Fibroblast of the aortic adventitia (primary cell): ENCODE data around the gene RAMAC. TPM values are rescaled to one million over a fixed set of nuclear protein-coding genes. Genes with fewer than 3 reads are reported as not detected.
A peak's percentile ranks its signal among the peaks of the same experiment; 100 is the strongest.

Experiments
- DNase-seq: peaks from one replicate; pipeline ENCODE4 v3.0.0-alpha.2; 2010; ENCODE audit warnings: low read depth
- H3K4me3 ChIP-seq: 2 replicates; pipeline ENCODE4 v1.5.1; 2011; ENCODE audit warnings: low read depth, mild to moderate bottlenecking, control low read depth, low read length, moderate library complexity
- total RNA-seq: library from RNA; depleted of rRNA; stranded (reverse); fragments of >200 nt; gene quantifications from 2 replicates; pipeline ENCODE4 v1.2.3, GENCODE V29; 2012; ENCODE audit warnings: low replicate concordance
- TF ChIP-seq, protein P1 (sequence below): IDR thresholded peaks from 2 replicates; pipeline ENCODE4 v1.5.1; 2011; ENCODE audit warnings: mild to moderate bottlenecking, low read length, control low read depth, inconsistent platforms; ENCODE audit not compliant: insufficient read depth

Gene RAMAC
- total RNA-seq, 1 donor: 31.7 TPM

GRCh38 chr15:82966671-82967071, 19.3 kb upstream of the RAMAC start:
- DNase-seq: no peak
- H3K4me3 ChIP-seq: no peak overlapping the region
- TF ChIP-seq, protein P1, sequence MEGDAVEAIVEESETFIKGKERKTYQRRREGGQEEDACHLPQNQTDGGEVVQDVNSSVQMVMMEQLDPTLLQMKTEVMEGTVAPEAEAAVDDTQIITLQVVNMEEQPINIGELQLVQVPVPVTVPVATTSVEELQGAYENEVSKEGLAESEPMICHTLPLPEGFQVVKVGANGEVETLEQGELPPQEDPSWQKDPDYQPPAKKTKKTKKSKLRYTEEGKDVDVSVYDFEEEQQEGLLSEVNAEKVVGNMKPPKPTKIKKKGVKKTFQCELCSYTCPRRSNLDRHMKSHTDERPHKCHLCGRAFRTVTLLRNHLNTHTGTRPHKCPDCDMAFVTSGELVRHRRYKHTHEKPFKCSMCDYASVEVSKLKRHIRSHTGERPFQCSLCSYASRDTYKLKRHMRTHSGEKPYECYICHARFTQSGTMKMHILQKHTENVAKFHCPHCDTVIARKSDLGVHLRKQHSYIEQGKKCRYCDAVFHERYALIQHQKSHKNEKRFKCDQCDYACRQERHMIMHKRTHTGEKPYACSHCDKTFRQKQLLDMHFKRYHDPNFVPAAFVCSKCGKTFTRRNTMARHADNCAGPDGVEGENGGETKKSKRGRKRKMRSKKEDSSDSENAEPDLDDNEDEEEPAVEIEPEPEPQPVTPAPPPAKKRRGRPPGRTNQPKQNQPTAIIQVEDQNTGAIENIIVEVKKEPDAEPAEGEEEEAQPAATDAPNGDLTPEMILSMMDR: no peak

- DNase-seq: peak; percentile 22
- H3K4me3 ChIP-seq: no peak overlapping the region
- TF ChIP-seq, protein P1: no peak
Observed at GRCh38 chr15:82968066-82968465, 17.9 kb upstream of the RAMAC start.

DNA sequence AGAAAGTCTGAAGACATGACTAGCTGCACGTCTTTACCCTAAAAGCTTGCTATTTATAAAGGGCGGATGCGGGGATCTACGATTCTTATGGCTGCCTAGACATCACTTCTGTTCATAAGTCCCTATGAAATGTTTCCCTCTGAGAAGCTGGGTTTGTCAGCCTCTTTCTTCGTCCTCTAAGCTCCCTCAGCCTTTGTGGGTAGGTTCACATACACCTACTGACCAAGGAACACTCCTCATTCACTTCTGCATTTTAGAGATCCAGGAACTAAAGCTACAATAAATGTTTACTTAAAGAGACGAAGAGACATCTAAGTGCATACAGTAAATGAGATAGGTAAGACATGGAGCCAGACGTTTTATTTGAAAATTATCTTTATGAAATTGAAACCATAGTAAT, 16.7 kb upstream of the RAMAC start:
- no peak for DNase-seq
- TF ChIP-seq, protein P1: no peak
- no peak overlapping the region for H3K4me3 ChIP-seq

DNA sequence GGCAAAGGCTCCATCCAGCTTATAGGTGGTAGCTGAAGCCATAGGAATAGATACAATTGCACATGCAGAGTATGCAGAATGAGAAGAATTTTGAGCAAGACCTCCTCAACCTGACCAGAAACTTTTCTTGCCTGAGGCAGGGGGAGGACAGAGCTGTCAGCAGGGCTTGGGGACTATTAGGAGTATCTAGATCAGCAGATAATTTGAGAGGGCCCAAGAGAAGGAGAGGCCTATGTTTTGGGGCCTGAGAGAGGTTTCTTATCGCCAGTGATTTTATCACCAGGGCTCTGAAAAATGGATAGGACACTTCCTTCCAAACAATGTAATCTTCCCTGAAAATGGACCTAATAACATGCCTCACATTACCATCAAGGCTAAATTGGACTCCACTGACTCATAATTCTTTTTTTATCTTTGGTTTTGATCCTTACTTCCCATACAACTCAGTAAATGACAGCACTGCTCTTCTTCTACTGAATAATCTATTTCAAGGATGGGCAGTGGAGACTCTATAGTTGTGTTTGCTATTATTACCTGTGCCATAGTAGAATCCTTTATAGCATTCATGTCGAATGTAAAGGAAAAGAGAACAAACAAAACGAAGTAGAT, 15.8 kb upstream of the RAMAC start:
- H3K4me3 ChIP-seq: no peak overlapping the region
- DNase-seq: no peak
- TF ChIP-seq, protein P1: no peak

GRCh38 chr15:82970696-82971095, 15.3 kb upstream of the RAMAC start:
- DNase-seq: no peak
- TF ChIP-seq, protein P1: no peak
- H3K4me3 ChIP-seq: no peak overlapping the region

DNA sequence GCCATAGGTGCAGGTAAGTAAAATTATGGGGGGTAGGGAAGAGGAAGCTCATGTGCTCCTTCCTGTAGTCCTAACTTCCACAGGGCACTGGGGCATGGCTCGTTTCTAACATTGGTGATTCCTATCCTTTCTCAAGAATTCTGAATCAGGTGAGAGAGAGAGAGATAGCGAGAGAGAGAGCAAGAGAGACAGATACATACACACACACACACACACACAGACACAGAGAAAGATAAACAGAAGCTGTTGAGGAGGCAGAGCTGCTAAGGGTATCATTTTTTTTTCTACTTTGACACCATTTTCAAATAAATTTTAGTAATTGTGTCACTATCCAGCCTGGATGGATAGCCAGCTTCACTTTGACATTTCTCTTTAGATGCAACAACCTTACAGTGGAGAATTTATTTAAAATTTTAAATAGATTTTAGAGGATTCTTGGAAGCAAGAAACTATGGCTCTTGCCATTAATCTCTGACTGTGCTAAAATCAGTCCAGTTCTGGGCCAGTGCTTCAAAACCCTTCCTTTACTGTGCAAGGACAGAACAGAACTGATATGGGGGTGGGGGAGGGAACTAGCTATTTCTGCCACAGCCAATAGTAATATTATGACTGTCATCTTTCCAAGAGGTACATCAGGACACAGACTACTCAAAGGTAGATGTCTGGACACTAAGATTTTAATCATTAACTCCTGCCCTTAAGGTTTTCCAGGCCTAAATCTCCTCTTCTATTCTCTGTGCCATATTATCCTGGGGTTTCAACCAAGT, 14.6 kb upstream of the RAMAC start:
- TF ChIP-seq, protein P1: no peak
- no peak for DNase-seq
- H3K4me3 ChIP-seq: no peak overlapping the region
